Testis (tissue), 2 donors: ENCODE measurements around the gene MUC5AC.

Experiments
- CTCF ChIP-seq, 3 experiments: fragments of 450-650 bp in 2 of 3; fragments of 200-600 bp in 1 of 3; sonication (generic) in 1 of 3; IDR thresholded peaks; one replicate each; pipeline ENCODE4 v1.5.1; 2016 to 2019; ENCODE audit warnings: antibody characterized with exemption in 3 of 3, mild to moderate bottlenecking in 2 of 3, moderate library complexity in 1 of 3
- POLR2A ChIP-seq: fragments of 450-650 bp; IDR thresholded peaks from one replicate; pipeline ENCODE4 v1.6.1; 2017; ENCODE audit warnings: antibody characterized with exemption, mild to moderate bottlenecking, moderate library complexity

GRCh38 chr11:1178201-1178885, 20.6 kb downstream of the MUC5AC start:
- TF ChIP-seq CTCF (IDR thresholded peaks at IDR 0.05): no peak
- TF ChIP-seq POLR2A: no peak
